HPDE6-E6E7 (cell line): ENCODE results near the gene KCNJ16.

ENCODE experiments used
- DNase-seq: peaks from one replicate; pipeline ENCODE4 v3.0.0; 2011; ENCODE audit warnings: missing footprints; ENCODE audit errors: extremely low spot score

The KCNJ16 gene

GRCh38 chr17:70128727-70129238 is 53.8 kb downstream of the KCNJ16 start:
- no peak for DNase-seq

GRCh38 chr17:70130289-70130688 is 55.3 kb downstream of the KCNJ16 start:
- no peak for DNase-seq

- no peak for DNase-seq
Measured at GRCh38 chr17:70132505-70132904, 57.5 kb downstream of the KCNJ16 start.

GRCh38 chr17:70134042-70134441 is 59.0 kb downstream of the KCNJ16 start:
- DNase-seq: no peak

GRCh38 chr17:70134777-70135176 is 59.8 kb downstream of the KCNJ16 start:
- DNase-seq: no peak

GRCh38 chr17:70136131-70136530 is 61.1 kb downstream of the KCNJ16 start:
- no peak for DNase-seq

GRCh38 chr17:70137451-70138230 is 62.6 kb downstream of the KCNJ16 start:
- DNase-seq: peak; percentile 47

GRCh38 chr17:70138291-70138865 is 63.4 kb downstream of the KCNJ16 start:
- no peak for DNase-seq

- no peak for DNase-seq
Measured at GRCh38 chr17:70139449-70139993, 64.5 kb downstream of the KCNJ16 start.

- no peak for DNase-seq
Measured at GRCh38 chr17:70144260-70144846, 69.3 kb downstream of the KCNJ16 start.

- DNase-seq: no peak
Measured at GRCh38 chr17:70153210-70153609, 78.2 kb downstream of the KCNJ16 start.

- no peak for DNase-seq
Measured at GRCh38 chr17:70157151-70157550, 82.1 kb downstream of the KCNJ16 start.

GRCh38 chr17:70158180-70158579 is 83.2 kb downstream of the KCNJ16 start:
- no peak for DNase-seq

- DNase-seq: no peak
Measured at GRCh38 chr17:70158591-70158990, 83.6 kb downstream of the KCNJ16 start.

- DNase-seq: no peak
Measured at GRCh38 chr17:70159980-70160379, 85.0 kb downstream of the KCNJ16 start.

- no peak for DNase-seq
Measured at GRCh38 chr17:70161519-70161918, 86.5 kb downstream of the KCNJ16 start.

- DNase-seq: no peak
Measured at GRCh38 chr17:70165383-70165782, 90.4 kb downstream of the KCNJ16 start.

GRCh38 chr17:70166615-70167014 is 91.6 kb downstream of the KCNJ16 start:
- DNase-seq: no peak

- no peak for DNase-seq
Measured at GRCh38 chr17:70168044-70168976, 93.3 kb downstream of the KCNJ16 start.

GRCh38 chr17:70168977-70169708 is 94.1 kb downstream of the KCNJ16 start, which contains the start of gene KCNJ2:
TSS of gene KCNJ2 (plus strand) at chr17:70169532. CDS start at chr17:70175040, 5,508 bp downstream.
- DNase-seq: peak; percentile 76
